ENCODE data around the gene IL17RD. TPM values are rescaled to one million over a fixed set of nuclear protein-coding genes. Genes with fewer than 3 reads are reported as not detected.

The IL17RD gene
- total and polyA plus RNA-seq, 2 of the 13 experiments (the other 11 are each of a cell fraction or from before 2014, with no cell fraction given) = 0.28 to 0.31 TPM

DNA sequence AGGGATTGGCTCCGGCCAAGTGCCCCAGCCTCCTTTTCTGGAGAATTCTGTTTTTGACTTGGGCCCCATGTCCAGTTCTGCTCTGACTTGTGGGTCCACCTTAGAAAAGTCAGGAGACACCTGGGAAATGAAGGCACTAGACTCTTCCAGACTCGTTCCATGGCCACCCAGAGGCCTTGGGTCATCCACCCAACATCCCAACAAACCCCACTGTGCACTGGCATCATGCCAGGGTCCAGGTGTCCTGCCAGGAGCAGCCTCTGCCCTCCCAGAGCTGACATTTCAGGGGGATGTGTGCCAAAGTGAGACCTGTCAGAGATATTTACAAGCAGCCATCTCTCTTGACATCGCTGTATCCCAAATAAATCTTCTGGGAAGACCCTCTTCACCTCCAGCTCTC is 91.5 kb downstream of the IL17RD start (continued):
- TF ChIP-seq, protein P1, sequence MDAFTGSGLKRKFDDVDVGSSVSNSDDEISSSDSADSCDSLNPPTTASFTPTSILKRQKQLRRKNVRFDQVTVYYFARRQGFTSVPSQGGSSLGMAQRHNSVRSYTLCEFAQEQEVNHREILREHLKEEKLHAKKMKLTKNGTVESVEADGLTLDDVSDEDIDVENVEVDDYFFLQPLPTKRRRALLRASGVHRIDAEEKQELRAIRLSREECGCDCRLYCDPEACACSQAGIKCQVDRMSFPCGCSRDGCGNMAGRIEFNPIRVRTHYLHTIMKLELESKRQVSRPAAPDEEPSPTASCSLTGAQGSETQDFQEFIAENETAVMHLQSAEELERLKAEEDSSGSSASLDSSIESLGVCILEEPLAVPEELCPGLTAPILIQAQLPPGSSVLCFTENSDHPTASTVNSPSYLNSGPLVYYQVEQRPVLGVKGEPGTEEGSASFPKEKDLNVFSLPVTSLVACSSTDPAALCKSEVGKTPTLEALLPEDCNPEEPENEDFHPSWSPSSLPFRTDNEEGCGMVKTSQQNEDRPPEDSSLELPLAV (CRISPR knock-in tag; conservative IDR thresholded peaks at IDR 0.05; ENCODE audit: low read depth) = no peak
- TF ChIP-seq NBN (conservative IDR thresholded peaks at IDR 0.05) = no peak

DNA sequence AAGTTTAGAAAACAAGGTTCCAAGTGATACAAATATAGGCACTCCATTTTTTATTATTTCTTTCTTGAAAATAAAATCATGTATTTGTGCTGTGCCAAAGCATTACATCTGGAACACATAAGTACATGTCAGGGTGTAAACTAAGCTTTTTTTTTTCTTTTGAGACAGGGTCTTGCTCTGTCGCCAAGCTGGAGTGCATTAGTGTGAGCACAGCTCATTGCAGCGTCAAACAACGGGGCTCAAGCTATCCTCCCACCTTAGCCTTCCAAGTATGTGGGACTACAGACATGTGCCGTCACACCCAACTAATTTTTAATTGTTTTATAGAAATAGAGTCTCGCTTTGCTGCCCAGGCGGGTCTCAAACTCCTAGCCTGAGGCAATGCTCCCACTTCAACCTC is 95.7 kb downstream of the IL17RD start:
- Histone ChIP-seq H3K4me1 (ENCODE audit: insufficient read depth, low read length) (peaks cover 15% of the 10 kb centered on the region), H3K79me2 (ENCODE audit: insufficient read depth, low read length) (peaks cover 2% of the 10 kb centered on the region), H3K9me3 (ENCODE audit: low read length) (no peaks in the 10 kb centered on the region), H3K4me3 (replicated peaks in 1 of 3; ENCODE audit: insufficient read depth in 1 of 3, low read depth in 2 of 3, low read length in 3 of 3) (no peak overlapping the region), H3K27ac (ENCODE audit: extremely low read length, insufficient read depth, low read length) (no peak overlapping the region), H4K20me1 (ENCODE audit: insufficient read depth, low read length) (no peaks in the 10 kb centered on the region), H3K4me2 (ENCODE audit: low read depth, low read length) (no peak overlapping the region), H3K9ac (ENCODE audit: insufficient read depth, low read depth, low read length) (no peak overlapping the region), H3K27me3 (ENCODE audit: control insufficient read depth in 1 of 2, insufficient read depth in 2 of 2, low read length in 2 of 2) (no peaks in the 10 kb centered on the region), H3K36me3 (replicated peaks in 1 of 2; ENCODE audit: control insufficient read depth in 1 of 2, insufficient read depth in 2 of 2, low read length in 2 of 2) (no peaks in the 10 kb centered on the region), H2AFZ (ENCODE audit: low read length) (no peak overlapping the region)
- CTCF ChIA-PET (ENCODE audit: low intra/inter-chr PET ratio, low total read pairs) = no interaction called here
- no TSS peak for BruUV-seq (replicated peaks)
- intact Hi-C loops (cut with micrococcal nuclease; ENCODE audit: unreplicated experiment) (no loop called here), in situ Hi-C loops (cut with HindIII; ENCODE audit: extremely low pct_ligation_motif_present, low pct_unique_long_range_greater_than_20kb) (no loop called here)
- WGBS (ENCODE audit: low lambda C conversion rate) = 77% methylated on average over 5 of the region's 6 CpGs
- ATAC-seq (no peak), DNase-seq (ENCODE audit: low spot score) (no peak), FAIRE-seq (no peak)
- POLR2A ChIA-PET = no interaction called here
- TF ChIP-seq, protein P2, sequence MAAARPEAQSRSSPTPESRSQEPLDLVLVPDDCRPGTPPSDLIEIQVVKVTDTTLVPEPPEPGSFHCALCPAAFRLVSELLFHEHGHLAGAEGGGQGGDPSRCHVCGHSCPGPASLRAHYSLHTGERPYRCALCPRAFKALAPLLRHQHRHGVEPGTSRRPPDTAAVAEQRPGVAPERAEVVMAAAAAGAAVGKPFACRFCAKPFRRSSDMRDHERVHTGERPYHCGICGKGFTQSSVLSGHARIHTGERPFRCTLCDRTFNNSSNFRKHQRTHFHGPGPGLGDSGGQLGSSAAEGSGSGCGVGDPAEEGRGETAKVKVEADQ (CRISPR knock-in tag; IDR thresholded peaks at IDR 0.05; ENCODE audit: borderline replicate concordance) = no peak
- TF ChIP-seq MED8 (CRISPR knock-in tag; IDR thresholded peaks at IDR 0.05; ENCODE audit: insufficient replicate concordance) = no peak
- no peak for TF ChIP-seq ZNF775 (CRISPR knock-in tag; IDR thresholded peaks at IDR 0.05; ENCODE audit: borderline replicate concordance)
- TF ChIP-seq SCMH1 (CRISPR knock-in tag; IDR thresholded peaks at IDR 0.05; ENCODE audit: borderline replicate concordance) = no peak
- TF ChIP-seq MTA1 (CRISPR knock-in tag; IDR thresholded peaks at IDR 0.05; ENCODE audit: borderline replicate concordance) = no peak
- no peak for TF ChIP-seq MBNL3 (CRISPR knock-in tag; conservative IDR thresholded peaks at IDR 0.05)
- TF ChIP-seq MYC (CRISPR knock-in tag; IDR thresholded peaks at IDR 0.05; ENCODE audit: borderline replicate concordance) = no peak
- no peak for TF ChIP-seq ZBTB38 (CRISPR knock-in tag; IDR thresholded peaks at IDR 0.05)
- TF ChIP-seq FOXK2 (IDR thresholded peaks at IDR 0.05) = no peak
- TF ChIP-seq, protein P3, sequence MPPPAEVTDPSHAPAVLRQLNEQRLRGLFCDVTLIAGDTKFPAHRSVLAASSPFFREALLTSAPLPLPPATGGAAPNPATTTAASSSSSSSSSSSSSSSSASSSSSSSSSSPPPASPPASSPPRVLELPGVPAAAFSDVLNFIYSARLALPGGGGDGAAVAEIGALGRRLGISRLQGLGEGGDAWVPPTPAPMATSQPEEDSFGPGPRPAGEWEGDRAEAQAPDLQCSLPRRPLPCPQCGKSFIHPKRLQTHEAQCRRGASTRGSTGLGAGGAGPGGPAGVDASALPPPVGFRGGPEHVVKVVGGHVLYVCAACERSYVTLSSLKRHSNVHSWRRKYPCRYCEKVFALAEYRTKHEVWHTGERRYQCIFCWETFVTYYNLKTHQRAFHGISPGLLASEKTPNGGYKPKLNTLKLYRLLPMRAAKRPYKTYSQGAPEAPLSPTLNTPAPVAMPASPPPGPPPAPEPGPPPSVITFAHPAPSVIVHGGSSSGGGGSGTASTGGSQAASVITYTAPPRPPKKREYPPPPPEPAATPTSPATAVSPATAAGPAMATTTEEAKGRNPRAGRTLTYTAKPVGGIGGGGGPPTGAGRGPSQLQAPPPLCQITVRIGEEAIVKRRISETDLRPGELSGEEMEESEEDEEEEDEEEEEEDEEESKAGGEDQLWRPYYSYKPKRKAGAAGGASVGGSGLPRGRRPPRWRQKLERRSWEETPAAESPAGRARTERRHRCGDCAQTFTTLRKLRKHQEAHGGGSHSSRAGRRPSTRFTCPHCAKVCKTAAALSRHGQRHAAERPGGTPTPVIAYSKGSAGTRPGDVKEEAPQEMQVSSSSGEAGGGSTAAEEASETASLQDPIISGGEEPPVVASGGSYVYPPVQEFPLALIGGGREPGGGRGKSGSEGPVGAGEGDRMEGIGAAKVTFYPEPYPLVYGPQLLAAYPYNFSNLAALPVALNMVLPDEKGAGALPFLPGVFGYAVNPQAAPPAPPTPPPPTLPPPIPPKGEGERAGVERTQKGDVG (CRISPR knock-in tag; IDR thresholded peaks at IDR 0.05; ENCODE audit: borderline replicate concordance) = no peak
- no peak for TF ChIP-seq SOX13 (IDR thresholded peaks at IDR 0.05)
- no peak for TF ChIP-seq SOX13 (CRISPR knock-in tag; conservative IDR thresholded peaks at IDR 0.05 in 1 of 2, IDR thresholded peaks at IDR 0.05 in 1 of 2)
- no peak for TF ChIP-seq ZNF792 (CRISPR knock-in tag; IDR thresholded peaks at IDR 0.05)
- no peak for TF ChIP-seq SSRP1 (CRISPR knock-in tag; IDR thresholded peaks at IDR 0.05)
- no peak for TF ChIP-seq FOXC1 (CRISPR knock-in tag; IDR thresholded peaks at IDR 0.05; ENCODE audit: borderline replicate concordance)
- TF ChIP-seq ZNF616 (CRISPR knock-in tag; IDR thresholded peaks at IDR 0.05; ENCODE audit: low read depth) = no peak

Data from HepG2 (cell line).